Activated naive CD4-positive, alpha-beta T cell (primary cell): ENCODE data around the gene ANKRD30BL.
"Not testable (repeated sequence)": the region's sequence is repeated elsewhere in the genome, so short reads cannot be mapped to it uniquely, and the experiment has no call there.

ENCODE experiments used
- DNase-seq, 4 experiments: peaks; one replicate each; lab custom pipeline; 2025; lab: John Stamatoyannopoulos, UW

ANKRD30BL gene, protein sequence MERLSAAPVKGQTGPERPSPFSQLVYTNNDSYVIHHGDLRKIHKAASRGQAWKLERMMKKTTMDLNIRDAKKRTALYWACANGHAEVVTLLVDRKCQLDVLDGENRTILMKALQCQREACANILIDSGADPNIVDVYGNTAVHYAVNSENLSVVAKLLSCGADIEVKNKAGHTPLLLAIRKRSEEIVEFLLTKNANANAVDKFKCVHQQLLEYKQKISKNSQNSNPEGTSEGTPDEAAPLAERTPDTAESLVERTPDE

DNA sequence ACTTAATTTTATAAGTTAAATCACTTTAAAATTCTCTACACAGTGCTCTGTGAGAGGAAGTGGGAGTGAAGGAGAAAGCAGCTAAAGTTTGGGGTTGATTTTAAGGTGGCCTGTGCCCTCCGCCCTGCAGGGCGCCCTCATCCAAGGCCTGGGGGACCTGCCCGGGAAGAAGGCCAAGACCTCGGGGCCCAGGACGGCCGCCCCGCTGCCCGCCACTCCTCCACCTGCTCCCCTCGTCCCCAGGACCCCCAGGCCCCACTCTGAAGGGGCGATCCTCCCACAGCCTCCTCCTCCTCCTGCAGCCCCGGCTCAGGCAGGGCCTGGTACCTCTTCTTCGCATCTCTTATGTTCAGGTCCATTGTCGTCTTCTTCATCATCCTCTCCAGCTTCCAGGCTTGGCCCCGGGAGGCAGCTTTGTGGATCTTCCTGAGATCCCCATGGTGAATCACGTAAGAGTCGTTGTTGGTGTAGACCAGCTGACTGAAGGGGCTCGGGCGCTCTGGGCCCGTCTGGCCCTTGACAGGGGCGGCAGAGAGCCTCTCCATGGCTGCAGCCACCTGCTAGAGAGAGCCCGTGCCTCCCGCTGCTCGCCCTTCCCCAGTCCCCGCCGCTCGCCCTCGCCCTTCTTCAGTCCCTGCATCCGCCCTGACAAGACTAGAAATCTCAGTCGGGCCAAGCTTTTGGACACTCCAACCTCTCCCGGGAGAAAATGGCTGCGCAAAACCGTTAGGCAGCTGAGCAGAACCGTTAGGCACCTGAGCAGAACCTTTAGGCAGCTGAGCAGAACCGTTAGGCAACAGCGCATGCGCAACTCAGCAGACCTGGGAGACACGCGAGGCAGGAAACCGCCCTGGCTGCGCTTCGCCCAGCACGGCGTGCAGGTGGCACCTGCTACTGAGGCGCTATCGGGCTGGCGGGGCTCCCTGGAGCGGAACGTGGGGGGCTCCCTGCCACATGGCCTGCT is at the start of gene ANKRD30BL:
TSS of gene ANKRD30BL (minus strand) at position 792 of the 964 bp plus-strand sequence. CDS start at position 545, 247 bp downstream.
- DNase-seq = not testable (repeated sequence)

DNA sequence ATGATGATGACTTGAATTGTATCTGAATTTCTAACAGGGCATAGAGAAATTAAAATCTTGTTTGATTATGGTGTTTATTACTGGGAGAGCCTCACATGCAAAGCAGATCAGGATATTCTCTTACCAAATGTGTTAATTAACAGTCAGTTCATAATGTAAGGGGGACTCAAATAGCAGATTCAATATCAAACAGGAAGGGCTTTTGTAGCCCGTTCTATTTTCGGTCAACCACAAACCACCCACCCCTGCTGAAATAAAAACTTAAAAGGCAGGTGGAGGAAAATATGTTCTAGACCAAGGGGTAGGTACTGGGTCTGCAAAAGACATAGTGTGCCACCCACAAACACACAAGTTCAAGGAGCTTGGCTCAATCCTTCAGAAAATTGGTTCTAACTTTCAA is 41.1 kb upstream of the ANKRD30BL start:
- not testable (repeated sequence) for DNase-seq

DNA sequence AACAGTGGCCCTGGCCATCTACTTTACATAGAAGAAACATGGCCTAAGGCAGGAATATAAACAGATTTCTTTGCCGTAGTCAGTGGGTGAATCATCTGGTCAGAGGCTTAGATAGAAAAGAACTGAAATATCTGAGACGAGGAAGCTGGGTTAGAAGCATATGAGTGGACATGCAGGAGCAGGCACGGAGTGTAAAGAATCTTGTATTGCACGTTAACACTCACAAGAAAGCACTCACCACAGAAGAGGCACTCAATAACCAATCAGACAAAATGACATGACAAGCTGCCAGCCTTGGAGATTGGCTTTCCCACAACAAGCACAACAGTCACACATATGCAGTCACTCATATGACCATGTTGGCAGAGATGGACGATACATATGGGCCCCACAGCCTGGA is 31.1 kb upstream of the ANKRD30BL start:
- not testable (repeated sequence) for DNase-seq

DNA sequence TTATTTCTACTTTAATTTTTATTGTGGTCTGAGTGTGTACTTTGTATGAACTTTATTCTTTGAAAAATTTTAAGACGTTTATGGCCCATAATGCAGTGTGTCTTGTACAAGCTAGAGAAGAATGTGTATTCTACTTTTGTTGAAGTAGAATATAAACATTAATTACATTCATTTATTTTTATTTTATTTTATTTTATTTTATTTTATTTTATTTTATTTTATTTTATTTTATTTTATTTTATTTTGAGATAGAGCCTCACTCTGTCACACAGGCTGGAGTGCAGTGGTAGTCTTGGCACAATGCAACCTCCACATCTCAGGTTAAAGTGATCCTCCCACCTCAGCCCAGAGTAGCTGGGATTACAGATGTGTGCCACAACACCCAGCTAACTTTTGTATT is 5.3 kb upstream of the ANKRD30BL start:
- DNase-seq = not testable (repeated sequence)

DNA sequence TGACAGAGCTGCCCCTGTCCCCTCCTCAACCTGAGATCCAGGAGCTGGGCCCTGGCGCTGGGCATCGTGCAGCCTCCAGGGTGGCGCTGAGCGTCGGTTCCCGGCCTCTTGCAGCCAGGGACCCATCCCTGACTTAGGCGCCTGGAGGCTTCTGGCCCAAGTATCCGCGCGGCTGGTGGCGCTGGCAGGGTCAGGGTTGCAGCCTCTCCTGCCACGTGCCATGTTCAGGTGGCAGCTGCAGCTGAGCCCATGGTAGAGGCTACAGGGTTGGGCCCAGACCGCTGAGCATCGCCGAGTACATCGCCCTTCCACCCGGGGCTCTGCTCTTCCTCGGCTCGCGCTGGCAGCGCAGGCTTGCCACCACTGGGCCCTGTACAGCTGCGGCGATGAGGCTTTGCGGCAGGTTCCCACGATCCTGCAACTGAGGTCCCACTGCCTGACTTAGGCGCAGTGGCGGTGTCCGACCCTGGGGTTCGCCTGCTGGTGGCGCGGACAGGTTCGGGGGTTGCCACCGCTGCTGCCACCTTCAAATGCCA is 441 bp upstream of the ANKRD30BL start:
- not testable (repeated sequence) for DNase-seq

DNA sequence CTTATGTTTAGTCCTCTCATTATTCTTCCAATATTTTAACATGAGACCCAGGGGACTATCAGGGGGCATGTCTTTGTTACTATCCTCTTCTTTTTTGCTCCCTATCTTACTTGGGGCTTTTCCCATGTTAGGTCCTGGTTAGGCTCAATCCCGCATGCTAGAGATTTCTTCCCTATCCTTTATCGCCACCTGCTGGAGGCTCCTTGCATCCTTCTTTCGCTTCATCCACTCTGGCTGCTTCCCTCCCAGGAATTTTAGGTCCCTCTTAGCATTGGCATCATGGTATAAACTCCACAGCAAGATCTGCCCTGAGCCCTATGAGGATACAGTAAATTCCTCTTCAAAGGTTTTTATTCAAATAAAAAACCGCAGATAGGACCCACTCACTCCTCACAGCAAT is 15.0 kb downstream of the ANKRD30BL start:
- DNase-seq = not testable (repeated sequence)
